ENCODE data around the gene LRRC45.

DNA sequence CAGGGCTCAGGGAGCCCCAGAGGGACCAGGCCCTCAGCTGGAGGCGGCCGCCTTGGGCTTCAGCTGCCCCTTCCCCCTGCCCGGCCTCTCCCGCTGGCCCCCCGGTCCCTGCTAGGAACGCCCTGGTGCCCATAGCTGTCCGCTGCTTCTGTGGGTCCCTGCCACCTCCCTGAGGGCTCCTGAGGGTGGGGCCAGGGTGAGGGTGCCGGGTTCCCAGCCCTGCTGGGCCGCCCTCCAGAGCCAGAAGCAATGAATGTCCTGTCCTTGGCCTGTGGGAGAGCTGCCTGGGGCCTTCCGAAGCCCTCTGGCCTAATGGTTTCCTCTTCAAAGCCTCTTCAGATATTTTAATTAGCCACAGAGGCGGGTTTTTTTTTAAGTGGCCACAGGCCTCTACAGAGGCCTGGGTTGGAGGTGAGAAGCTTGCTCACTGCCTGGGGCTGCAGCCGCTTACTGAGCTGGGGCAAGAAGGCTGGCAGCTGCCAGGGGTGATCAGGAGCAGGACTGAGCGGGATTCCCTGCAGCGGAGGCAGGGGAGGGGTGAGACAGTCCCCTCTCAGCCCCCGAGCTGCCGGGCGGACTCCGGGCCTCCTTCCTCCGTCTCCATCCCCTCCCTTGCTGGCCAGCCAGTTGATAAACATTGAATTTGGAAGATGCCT, 10.3 kb upstream of the LRRC45 start:
- TF ChIP-seq POLR2A (IDR thresholded peaks at IDR 0.05; ENCODE audit: low read length) (no peak), GATA1 (IDR thresholded peaks at IDR 0.05; ENCODE audit: low read depth, low read length) (no peak)
